Stimulated activated CD8-positive, alpha-beta memory T cell treated with anti-CD3 and anti-CD28 coated beads, Interleukin-12 subunit alpha, Interleukin-12 subunit beta, amount 100 ng/mL, for 1 hour (primary cell): ENCODE measurements around the gene PCYT2.

Source experiments
- DNase-seq: peaks from one replicate; pipeline ENCODE4 v3.0.0-alpha.2; 2020; ENCODE audit warnings: low read depth

PCYT2 gene

DNA sequence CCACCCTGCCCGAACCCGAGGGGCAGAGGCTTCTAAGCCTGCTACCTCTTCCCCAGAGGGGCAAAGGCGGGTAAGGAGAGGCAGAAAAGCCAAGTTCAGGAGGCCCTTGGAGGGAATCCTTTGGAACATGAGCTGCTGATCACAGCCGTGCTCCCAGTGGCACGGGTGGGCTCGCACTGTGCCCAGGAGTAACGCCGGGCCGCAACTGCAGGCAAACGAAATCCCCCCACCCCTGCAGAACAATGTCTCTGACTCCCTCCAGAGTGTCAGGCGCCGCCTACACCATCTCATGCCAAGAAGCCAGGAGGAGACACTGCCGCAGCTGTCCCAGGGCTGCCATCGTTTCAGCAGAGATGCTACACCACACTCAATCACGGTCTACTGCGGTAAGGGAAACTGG, 59.8 kb downstream of the PCYT2 start:
- no peak for DNase-seq
